Stimulated activated CD4-positive, alpha-beta T cell treated with anti-CD3 and anti-CD28 coated beads, Interleukin-1b, Interleukin-23, amount 100 ng/mL, for 4 hours (primary cell): ENCODE data around the gene SLC22A23.

ENCODE experiments used
- DNase-seq, 2 donors: peaks; one replicate each; pipeline ENCODE4 v3.0.0-alpha.2; 2020; ENCODE audit warnings: low read depth in 2 of 2

SLC22A23 gene

DNA sequence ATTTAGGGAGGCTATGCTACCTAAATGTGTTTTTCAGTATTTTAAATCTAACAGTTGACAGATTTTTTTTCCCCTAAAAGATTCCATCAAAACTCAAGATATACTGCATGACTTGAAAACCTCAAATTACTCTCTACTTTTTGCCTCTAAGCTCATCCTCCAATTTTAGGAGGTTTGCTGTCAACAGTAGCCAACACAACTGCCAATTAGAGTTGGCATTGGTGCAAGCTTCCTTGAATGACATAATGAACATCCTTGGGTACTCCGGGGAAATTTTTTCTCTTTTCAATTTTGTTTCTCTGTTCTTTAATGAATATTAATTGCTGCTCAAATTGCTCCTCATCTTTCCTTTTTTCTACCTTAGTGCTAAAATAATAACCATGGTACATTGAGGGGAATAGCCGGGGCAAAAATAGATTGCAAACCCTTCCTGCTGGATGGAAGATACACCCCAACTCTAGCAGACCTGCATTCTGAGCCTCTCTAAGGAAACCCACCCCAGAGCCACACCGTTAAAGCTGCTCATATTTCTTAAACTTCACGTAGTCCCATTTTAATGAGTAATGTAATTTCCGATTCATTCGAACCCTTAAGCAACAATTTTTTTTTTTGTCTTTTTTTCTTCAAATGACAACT is 34.3 kb downstream of the SLC22A23 start:
- DNase-seq = no peak

DNA sequence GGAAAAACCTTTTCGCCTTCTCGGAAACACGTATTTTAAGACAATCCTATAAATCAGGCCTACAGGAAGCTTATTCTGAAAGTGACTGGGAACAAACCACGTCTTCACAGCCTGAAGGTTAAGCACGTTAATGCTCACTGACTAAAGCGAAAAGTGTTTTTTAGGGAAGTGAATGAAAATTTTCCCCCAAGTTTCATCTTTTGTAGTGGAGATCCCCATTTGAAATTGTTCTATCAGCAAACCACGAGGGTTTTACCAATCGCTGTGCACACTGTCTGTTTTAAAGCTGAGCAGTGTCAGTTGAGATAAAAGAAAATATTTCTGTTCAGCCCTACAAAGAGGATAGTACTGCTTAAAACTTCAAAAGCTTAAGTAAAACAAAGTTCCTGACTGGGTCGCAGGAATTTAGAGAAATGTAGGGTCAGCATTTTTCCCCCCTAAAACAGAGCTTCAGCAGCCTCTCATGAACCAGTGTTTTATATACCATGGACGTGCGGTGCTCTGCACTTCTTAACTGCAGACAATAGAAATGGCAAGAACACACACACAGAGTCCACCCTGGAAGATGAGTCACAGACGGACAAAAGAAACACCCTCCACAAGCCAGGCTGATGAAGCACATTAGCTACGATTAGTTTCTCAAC is 34.9 kb downstream of the SLC22A23 start:
- no peak for DNase-seq

DNA sequence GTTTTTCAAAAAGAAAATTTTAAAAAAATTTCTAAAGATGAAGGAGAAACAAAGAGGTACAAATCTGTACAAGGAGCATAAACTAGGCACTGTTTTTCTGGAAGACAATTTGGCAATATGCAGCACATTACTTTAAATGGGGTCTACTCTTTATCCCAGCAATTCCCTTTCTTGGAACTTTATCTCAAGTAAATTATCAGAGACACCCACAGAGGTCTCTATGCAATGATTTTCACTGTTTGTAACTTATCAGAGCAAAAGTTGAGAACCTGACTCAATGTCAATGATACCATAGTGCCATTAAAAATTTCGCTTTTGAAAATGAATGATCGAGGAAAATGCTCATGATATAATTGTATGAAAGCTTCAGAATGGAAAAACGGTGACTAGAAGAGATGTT is 35.7 kb downstream of the SLC22A23 start:
- no peak for DNase-seq

DNA sequence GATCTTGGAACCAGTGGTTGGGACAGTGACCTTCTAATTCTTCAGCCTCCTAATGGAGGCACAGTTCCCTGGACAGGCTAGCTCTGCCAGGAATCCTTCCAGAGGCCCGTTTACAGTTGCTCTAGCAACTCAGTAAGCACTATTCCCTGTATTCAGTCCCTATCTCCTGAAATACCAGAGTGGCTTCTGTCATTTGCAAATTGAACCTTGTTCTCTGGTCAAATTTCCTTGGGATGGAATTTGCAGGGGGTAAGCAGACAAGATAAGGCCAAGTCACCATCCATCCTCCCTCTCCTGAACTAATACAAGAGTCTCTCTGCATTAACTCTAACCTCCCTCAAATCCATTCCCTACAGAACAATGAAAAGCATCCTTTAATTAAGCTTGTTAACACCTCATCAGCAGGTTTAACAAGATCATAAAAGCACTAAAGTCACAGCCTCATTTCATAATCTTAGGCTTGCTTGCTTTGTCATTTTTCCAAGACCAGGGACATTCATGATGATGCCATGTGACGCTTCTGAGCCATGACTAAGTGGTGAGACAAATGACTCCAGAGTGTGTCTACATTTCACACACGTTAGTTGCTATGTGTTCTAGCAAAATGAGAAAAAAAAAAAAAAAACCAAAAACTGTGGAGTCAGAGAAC is 37.1 kb downstream of the SLC22A23 start:
- no peak for DNase-seq

DNA sequence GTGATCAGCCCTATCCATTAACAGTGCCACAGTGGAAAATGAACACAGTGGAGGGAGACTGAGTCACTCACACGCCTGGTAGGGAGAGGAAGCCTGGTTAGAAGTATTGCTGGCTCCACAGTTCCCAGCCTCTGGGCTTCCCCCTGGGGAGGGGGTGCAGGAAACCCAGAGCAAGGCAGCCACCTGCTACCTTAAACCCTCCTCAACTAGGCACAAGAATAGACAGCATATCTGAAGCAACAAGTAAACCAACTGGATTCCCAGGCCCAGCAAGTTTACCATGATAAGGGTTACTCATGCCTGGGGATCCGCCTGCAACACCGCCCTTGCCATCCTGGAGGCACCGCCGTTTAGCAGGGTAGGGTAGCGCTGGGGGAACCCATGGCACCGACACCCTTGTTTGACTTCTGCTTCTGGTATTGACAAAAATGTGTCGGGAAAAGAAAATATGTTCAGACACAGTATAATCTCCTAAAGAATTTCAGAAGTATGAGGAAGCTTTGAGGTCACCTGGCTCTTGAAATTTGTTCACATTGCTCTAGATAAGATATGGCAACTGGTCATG is 38.3 kb downstream of the SLC22A23 start:
- no peak for DNase-seq

DNA sequence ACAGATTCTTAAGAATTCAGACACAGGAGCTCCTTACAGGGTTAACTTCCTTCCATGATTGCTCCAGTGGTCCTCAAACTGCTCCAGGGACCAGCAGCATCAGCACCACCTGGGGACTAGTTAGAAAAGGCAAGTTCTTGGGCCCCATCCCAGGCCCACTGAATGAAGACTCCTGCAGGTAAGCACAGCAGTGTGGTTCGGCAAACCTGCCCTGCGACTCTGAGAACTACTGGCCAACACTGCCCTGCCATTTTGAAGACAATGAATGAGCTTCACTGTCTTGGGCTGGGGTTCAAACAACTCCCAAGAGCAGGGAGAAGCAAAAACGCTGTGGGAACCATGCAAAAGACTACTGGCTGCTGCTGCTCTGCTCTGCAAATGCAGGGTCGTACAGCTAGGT is 39.4 kb downstream of the SLC22A23 start:
- no peak for DNase-seq

DNA sequence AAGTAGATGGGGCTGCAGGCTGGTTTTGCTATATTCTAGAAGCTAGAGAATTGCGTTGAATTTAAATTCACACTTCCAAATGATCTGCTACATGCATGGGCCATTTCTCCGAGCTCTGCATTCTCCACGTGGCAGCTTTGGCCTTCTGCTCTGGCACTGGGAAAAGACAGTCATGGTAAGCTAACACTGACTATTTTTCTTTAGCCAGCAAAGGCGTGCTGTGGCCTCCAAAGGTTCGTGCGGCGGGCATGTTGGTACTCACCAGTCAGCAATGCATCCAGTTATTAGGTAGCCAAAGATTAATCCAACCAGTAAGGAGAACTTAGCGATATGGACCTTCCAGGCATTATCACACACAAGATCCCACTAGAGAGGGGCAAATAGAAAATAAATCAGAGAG is 41.4 kb downstream of the SLC22A23 start:
- DNase-seq = no peak

DNA sequence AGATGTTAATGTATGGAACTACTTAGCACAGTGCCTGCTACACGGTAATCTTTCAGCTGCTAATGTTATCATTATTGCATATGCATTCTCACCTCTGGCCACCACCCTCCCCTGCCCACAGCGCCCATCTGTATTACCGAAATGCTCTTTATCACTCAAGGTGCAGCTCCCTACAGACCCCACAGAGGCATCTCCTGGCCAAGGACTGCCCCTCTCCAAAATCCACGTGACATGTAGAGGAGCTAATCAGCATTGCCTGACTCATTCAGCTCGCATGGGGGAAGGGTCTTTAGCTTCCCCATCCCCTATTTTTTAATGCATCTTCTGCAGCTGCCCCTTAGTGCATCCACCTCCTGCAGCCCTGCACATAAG is 41.8 kb downstream of the SLC22A23 start:
- no peak for DNase-seq

DNA sequence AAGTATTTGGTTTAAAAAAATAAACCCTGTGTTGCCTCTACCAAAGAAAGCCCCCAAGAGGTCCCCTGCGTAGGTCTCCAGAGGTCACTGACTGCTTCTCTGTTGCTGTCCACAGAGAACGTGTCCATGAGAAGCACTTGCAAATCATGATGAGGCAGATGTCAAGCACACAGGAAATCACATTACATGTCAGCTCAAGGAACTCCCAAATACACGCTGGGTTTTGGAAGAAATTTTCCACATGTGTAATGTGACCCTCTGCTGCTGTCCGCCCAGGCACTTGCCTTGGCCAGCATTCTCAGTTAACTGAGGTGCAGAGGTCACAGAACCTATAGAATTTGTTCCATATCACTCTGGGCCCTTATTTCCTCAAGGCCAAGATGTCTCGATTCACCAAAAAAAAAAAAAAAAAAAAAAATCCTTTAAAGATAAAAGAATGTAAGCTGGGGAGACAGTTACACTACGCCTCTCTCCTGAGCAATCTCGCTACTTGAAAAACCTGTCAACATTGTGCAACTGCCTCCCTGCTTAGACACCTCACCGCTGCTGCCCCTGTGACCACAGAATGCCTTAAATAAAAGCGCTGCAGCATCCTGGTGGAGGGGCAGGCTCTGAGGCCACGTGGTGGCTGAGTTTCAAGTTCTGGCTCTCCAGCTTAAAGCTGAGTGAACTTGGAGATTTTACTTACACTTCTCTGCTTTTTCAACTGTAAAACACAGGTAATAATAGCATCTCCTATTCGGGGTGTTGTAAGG is 42.3 kb downstream of the SLC22A23 start:
- DNase-seq = no peak

DNA sequence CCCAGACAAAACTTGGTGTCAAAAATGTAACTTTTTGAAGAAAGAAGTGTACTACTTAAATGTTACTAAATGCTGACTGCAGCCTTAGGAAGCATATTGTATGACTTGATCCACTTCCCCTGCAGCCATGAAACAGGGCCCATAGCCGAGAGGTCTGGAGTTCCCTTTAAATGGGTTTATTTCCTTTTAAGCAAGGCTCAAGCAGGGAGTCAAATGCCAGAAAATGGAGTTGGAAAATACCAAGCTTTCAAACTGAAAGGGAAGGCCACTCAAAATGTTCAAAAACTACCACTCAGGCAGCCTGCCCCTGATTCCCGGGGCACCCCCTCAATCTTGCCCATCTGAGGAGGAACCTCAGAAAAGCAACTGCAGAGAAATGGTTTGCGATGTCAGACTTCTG is 43.3 kb downstream of the SLC22A23 start:
- DNase-seq = no peak

DNA sequence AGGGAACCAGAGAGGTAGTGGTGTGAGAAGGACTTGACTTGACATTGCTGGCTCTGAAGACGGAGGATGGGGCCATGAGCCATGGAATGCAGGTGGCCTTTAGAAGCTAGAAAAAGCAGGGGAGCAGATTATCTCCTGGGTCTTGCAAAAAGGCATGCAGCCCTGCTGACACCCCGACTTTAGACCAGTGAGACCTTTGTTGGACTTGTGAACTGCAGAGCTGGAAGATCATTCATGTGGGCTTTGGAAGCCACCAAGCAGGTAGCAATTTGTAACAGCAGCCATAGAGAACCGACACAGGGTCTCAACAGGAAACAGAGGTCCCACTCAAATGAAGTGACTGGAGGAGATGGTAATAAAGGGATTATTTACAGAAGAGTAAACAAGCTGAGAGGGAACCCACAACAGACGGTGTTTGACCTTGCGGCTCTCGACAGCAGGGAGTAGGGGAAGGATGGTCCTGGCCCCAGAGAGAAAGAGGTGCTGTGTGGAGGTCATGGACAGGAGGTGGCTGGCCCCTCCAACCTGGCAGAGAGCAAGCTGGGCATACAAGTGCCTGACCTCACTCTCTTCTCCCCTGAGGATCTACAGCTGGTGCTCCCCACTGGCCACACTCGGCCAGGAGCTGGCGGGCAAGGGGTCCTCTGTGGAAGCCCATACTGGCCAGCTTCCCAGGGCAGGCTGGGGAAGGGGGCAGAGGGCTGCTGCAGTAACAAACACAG is 43.9 kb downstream of the SLC22A23 start:
- DNase-seq = no peak

DNA sequence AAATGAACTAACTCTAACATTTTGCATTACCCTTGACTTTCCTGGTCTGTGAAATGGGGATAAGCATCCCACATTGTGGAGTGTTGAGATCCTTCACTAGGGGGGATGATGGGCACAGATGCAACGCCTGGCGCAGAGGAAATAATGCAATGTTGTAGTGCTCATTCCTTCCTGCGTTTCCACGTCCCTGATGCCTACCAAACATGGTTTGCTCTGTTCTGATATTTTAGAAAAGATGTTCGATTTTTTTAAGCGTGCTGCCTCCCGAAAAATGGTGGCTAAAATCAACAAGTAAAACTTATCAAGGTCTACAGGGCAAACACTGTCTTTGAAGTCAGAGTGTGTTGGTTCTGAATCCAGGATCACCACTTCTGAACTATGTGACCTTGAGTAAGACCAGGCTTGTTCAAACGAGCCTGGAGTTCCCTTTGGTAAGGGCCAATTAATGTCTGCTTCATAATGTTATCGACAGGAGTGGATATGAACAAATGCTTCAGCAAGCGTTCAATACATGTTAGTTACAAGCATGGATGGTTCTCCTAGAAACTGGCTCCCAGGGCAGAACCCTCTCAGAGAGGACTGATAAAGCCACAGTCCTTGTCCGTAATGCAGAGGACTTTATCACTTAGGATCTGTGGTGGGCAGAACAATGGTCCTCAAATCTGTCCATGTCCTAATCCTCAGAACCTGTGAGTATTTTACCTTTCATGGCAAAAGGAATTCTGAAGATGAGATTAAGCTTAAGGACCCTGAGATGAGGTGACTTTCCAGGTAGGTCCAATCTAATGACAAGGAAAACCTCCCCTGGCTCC is 44.7 kb downstream of the SLC22A23 start:
- DNase-seq = no peak

DNA sequence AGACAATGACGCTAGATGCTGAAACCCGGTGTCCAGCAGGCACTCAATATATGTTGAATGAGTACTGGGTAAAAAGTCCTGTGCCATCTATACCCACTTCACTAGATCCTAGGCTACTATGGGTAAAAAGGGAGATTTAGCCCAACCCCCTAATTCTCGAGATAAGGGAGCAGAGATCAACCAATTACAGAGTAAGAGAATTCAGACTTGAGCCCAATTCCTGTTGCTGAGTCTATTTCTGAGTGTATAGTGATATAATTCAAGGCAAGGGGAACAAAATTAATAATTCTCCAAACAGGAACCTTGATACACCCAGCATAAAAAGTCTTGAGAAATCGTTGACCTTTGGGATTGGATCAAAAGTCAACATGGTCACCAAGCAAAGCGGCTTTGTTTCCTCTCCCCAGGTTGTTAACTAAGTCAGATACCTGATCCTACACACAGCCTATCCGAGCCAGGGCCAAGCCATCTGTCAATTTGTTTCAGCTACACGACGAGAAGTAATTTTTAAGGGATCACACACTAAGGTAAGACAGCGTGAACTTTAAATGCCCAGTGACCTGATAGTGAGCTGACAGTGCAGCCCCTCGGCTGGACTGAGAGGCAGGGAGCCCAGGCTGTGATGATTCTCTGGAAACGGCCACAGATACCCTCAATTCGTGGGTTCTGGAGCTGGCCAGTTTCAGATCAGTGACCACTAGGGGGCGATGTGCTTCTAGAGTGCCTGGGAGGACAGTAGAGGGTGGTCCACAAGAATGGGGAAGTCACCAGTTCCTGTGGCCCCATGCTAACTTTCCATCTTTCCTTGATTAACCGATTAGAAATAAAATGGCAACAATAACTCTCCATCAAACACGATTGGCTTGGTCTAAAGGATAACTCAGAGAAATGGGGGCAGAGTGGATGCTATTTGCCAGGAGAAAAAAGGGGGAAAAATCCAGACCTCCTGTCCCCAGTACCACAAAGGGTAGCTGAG is 46.2 kb downstream of the SLC22A23 start:
- DNase-seq = peak; percentile 42 to 60

DNA sequence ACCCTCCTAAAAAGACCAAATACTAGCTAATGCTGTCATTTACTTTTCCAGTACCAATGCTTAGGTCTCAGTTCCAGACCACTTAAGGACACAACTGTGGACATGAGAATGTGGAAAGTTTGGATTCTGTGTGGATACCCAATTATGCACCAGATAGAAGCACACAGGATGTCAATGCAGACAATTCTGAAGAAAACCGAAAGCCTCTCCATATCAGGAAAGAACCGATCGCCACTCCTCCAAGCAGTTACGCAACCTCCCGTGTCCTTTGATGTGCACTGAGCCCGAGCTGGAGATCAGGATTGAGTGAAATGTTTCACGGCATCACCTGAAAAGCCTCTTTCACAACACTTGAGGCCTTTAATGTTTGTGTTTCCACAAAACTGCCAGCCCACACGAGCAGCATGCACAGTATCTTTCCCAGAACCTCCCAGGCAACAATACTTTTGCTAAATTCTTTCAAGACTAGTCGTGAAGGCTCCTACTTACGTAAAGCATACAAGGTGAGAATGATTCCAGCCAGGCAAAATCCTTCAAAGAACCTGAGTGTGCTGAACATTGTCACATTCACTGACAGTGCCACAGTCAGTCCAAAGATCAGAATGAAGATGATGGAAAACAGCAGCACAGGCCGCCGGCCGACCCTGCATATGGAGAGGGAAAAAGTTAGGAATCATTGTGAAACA is 47.0 kb downstream of the SLC22A23 start:
- no peak for DNase-seq

DNA sequence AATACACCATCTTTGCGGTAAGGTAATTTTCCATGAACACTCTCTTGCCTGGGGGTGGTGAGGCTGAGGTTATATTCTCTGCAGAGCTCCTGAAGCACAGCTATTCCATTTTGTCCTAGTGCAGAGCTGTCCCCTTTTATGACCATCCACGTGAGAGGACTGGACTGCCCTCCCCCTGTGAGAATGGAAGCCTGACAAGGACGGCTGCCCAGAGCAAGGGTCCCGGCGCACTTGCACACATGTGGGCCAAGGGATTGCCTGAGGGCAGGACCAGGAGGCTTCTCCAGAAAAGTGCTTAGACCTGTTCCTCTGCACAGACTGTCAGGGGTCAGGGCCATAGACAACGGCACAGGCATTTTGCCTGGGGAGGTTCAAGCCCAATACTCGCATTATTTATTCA is 48.2 kb downstream of the SLC22A23 start:
- no peak for DNase-seq

DNA sequence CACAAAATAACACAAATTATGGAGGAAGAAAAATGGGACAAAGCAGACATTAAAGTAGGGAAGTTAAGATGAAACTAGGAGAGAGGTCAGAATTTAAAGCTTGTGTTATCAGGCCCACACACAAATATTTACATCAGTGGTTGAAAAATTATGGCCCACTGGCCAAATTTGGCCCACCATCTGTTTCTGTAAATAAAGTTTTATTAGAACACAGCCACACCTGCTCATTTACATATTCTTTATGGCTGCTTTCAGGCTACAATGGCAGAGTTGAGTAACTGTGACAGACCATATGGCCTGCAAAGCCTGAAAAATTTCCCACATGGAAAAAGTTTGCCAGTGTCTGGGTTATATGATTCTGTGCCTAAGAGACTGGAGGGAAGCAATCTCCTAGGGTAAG is 49.0 kb downstream of the SLC22A23 start:
- no peak for DNase-seq

DNA sequence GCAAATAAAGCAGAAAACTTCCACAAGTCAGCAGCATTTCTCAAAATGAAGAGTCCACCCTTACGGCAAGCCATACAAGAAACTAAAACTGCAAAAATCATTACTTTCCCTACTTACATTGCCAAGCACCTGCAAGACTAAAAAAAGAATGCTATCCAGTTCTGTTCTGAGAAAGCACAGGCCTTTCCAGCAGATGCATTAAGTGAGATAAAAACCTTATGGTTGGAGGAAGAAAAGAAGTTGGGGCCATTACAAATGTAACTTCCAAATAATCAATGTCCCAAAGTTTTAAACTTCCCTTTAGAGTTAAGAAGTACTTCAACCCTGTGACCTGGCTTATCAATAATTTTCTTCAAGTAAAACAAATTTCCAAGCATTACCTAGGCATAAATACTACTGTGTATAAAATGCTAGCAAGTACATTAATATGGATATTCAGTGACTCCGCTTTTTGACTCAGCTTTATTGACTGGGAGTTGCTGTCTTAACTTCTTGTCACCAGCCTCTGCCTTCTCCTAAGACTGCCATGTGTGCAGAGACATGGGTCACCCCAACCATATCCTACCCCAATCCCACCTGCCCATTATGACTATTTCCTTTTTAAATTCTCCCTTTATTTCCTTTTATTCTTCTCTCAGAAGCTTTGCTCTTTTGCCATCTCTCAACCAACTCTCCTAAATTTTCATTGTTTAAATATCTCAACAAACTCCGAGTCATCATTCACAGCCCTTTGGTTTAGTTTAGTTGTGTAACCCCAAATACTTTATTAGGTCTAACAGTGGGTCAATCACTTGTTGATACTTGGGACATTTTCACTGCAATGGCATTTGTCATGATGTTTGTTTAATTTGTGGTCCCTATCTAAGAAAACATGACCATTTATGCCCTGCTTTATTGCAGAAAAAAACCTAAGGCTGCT is 49.7 kb downstream of the SLC22A23 start:
- no peak for DNase-seq

DNA sequence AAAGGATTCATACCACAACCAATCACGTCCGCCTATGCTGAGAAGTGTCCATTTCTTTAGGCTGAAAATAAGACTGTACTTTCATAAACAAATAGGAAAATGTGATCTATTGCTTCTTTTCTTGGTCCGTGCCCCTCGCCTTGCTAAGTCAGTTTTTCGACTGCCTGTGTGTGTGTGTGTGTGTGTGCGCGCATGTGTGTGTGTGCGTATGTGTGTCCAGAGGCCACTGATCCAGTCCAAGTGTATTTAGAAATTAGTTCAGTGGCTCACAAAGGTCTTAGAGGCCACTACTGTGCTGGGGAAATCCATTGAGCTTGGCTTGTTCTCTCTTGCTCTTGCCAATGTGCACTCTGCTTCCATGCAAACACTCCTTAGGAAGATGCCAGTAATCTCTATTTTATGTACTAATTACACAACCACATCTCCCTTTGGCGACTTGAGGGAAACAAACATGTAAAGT is 50.5 kb downstream of the SLC22A23 start:
- no peak for DNase-seq
